Neural cell (in vitro differentiated cells): Measurements from ENCODE around the gene IFNLR1.

ENCODE experiments used
- TAF1 ChIP-seq: IDR thresholded peaks from 2 replicates; pipeline ENCODE4 v1.6.1; 2012; ENCODE audit warnings: low read depth
- TF ChIP-seq, protein P1 (sequence below): IDR thresholded peaks from 2 replicates; pipeline ENCODE4 v1.6.1; 2012; ENCODE audit warnings: borderline replicate concordance

DNA sequence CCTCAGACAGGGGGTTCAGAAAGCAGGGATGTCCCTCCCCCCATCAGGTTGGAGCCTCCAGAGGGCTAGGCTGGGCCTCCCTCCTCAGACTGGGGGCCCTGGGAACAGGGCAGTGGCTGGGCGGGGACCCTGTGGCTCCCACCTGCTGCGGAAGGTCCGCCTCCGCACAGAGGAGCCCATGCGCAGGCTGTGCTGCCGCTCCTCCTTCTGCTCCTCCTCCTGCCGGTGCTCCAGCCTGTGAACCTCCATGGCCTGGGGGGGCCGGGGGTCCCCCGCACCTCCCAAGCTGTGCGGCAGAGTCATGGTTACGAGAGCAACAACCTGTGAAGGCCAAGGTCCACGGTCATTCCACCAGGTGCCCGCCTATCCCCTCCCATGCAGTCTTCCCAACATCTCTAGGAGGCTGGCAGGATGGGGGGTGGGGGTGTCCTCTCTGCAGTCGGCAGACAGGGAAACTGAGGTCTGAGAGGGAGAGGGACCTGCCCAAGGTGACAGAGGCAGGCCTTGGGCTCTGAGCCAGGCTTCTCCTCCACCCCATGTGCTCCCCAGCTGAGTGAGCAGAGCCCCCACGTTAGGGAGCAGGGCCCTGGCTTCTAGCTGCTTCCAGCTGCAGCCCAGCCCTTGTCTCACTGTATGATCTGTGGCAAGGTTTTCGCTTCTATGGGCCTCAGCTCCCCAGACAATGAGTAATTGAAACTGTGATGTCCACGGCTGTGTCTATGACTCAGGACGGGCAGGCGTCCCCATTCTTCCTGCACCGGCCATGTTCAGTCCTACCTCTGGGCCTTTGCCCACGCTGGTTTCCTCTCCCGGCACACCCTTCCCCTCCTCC is 78.5 kb downstream of the IFNLR1 start:
- TF ChIP-seq, protein P1, sequence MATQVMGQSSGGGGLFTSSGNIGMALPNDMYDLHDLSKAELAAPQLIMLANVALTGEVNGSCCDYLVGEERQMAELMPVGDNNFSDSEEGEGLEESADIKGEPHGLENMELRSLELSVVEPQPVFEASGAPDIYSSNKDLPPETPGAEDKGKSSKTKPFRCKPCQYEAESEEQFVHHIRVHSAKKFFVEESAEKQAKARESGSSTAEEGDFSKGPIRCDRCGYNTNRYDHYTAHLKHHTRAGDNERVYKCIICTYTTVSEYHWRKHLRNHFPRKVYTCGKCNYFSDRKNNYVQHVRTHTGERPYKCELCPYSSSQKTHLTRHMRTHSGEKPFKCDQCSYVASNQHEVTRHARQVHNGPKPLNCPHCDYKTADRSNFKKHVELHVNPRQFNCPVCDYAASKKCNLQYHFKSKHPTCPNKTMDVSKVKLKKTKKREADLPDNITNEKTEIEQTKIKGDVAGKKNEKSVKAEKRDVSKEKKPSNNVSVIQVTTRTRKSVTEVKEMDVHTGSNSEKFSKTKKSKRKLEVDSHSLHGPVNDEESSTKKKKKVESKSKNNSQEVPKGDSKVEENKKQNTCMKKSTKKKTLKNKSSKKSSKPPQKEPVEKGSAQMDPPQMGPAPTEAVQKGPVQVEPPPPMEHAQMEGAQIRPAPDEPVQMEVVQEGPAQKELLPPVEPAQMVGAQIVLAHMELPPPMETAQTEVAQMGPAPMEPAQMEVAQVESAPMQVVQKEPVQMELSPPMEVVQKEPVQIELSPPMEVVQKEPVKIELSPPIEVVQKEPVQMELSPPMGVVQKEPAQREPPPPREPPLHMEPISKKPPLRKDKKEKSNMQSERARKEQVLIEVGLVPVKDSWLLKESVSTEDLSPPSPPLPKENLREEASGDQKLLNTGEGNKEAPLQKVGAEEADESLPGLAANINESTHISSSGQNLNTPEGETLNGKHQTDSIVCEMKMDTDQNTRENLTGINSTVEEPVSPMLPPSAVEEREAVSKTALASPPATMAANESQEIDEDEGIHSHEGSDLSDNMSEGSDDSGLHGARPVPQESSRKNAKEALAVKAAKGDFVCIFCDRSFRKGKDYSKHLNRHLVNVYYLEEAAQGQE = no peak
- no peak for TF ChIP-seq TAF1
